Stimulated activated CD4-positive, alpha-beta T cell treated with anti-CD3 and anti-CD28 coated beads, Interleukin-12 subunit alpha, Interleukin-12 subunit beta, amount 100 ng/mL, for 24 hours (primary cell): ENCODE data around the gene ECHS1.
"Not testable (repeated sequence)": the region's sequence is repeated elsewhere in the genome, so short reads cannot be mapped to it uniquely, and the experiment has no call there.

Source experiments
- DNase-seq, 2 experiments: peaks; one replicate each; pipeline ENCODE4 v3.0.0-alpha.2; 2020; ENCODE audit warnings: low read depth in 2 of 2

Gene ECHS1

DNA sequence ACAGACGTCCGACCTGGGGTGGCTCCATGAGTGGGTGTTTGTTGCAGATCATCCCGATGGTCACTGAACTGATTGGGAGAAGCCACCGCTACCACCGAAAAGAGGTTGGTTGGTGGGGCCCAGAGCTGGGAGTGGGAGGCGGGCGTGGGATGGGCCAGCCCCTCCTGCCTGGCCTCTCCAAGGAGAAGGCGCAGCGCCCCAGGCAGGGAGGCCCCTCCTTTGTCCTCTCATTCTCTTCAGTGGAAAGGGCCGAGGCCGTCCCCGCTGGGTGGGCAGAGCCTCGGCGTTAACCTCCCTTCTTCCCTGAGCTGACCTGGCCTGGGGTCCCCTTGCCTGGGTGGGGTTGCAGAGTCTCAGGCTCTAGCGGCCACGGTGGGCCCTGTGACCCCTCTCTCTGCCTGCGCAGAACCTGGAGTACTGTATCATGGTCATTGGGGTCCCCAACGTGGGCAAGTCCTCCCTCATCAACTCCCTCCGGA lies 26.0 kb upstream of the ECHS1 start:
- DNase-seq, result no peak

DNA sequence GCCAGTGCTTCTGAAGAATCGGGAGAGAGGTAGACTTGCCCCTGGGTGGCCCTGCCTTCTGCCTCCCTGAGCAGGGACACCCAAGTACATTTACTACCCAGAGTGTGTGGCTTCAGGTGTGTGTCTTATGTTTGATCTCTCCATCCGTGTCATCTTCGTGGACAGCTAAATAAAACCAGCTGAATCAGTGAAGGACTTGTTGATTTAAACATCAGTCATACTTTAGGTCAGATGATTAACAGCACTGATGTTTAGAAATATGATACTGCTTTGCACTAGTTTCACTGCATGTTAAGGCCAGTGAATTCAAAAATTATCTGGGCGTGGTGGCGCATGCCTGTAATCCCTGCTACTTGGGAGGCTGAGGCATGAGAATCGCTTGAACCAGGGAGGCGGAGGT lies 24.8 kb upstream of the ECHS1 start:
- DNase-seq, result no peak

DNA sequence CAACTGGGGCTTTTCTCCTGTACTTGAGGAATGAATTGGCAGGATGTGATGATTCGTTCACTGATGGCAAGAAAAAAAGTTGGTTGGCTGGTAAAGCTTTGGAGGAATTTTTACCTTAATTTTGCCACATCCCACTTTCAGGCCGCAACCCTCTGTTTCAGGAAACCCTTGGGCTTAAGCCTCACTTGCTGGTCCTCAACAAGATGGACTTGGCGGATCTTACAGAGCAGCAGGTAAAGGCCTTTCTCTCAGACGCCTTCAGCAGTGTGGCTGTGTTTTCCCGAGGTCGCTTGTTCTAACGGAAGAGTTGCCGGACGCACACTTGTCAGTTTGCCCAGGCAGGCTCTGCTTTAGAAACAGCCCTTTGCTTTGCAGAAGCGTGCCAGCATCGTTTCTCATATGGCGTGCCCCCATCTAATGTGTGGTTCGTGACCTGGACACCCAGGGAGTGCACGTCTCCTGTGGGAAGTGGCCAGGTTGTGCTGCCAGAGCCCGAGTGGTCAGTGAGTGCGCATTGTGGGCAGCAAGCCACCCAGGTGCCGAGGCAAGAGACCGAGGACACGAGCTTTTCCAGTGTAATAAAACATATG lies 23.0 kb upstream of the ECHS1 start:
- no peak for DNase-seq

DNA sequence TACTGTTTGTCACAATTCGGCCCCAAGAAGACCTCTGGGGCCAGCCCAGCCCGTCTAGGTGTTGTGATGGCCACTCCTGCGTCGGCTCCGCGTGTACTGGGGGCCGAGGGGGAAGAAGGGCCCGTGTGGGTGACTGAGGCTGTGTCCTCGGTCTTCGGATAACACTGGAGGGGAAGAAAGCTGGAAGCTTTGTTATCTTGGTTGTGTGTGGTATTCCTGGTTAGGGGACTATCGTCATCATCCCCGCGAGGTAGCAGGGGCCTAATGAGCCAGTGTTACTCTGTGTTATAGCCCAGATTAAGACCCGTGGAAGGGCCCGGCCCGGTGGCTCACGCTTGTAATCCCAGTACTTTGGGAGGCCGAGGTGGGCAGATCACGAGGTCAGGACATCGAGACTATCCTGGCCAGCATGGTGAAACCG lies 21.7 kb upstream of the ECHS1 start:
- DNase-seq, result no peak

DNA sequence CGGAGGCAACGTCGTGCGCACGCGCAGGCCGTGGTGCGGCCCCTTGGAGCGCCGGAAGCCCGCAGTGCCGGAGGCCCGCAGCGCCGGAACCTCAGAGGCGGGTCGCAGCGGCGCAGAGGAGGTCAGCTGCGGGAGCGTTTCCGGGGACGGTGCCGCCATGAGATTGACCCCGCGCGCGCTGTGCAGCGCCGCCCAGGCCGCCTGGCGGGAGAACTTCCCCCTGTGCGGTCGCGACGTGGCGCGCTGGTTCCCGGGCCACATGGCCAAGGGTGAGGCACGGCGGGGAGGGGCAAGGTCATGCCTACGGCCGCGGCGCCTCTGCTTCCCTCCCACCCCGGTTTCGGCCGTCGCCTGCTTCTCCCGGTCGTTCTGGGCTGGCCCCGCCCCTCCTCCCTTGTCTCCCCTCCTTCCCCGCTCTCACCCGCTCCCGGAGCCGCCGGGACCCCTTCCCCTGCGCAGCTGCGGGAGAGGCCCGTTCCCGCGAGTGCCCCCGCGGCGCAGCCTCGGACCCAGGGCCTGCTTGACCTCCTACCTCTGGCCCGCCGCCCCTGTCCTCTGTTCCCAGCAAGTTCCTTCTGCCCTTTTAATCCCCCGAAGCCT lies 21.0 kb upstream of the ECHS1 start, which contains the start of gene MTG1:
Gene MTG1 (plus strand): TSS at position 94 of the 600 bp plus-strand sequence. CDS start 64 bp downstream, at position 158.
- DNase-seq, result peak; percentile 90 to 93

DNA sequence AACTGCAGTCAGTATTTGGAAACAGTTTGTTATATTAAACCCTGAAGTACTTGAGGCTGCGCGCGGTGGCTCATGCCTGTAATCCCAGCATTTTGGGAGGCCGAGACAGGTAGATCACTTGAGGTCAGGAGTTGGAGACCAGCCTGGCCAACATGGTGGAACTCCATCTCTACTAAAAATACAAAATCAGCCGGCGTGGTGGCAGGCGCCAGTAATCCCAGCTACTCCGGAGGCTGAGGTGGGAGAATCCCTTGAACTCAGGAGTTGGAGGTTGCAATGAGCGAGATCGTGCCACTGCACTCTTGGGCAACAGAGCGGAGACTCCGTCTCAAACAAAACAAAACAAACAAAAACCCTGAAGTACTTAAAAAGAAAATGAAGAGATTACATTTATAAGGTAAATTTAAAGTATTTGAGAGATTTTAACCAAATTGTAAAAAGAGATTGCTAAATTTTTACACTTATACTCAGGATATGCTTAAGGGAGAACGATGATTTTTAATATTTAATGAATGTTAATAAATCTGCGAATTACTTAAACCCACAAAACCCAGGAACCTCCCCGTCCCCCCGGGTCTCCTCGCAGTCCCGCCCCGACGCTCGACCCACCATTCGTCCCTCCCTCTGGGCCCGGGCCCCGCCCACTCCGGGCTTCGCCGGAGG lies 20.4 kb upstream of the ECHS1 start:
- no peak for DNase-seq

DNA sequence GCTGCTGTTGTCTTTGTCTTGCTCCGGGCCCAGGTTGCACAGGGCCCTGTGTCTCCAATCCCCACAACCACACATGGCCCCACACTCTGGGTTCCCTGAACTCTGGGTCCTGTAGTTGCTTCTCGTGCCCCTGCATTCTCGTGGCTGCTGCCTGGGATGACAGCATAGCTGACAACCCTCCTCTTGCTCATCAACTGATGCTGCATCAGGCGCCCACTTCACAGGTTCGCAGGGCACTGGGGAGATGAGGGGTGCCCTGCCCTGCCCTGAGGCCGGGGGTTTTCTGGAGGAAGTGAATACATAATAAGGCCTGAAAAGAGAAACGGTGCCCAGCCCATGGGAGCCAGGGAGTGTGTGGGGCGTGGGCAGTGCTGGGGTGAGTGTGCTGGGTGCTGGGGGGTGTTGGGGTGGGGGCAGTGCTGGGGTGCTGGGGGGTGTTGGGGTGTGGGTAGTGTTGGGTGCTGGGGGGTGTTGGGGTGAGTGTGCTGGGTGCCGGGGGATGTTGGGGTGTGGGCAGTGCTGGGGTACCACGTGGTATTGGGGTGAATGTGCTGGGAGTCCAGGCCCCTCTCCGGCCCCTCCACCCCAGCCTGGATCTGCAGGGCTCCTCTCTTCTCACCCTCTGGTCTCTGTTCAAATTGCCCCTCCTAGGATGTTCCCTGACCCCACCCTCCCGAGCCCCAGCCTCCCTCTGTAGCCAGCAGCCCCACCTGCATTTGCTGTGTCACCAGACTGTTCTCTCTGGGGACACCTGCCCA lies 18.8 kb upstream of the ECHS1 start:
- no peak for DNase-seq

DNA sequence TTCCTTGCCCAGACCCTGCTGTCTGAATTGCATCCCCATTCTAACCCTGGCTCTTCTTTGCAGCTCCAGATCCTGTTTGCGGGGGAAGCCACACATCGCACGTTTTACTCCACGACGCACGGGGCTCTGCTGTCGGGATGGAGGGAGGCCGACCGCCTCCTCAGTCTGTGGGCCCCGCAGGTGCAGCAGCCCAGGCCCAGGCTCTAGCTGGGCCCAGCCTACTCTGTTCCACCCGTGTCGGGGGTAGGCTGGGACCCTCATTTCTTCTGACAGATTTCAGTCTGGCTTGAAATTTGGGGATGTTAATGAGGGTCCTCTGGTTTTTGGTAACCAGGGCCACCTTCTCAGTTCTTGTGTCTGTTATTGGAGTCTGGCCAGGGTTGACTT lies 18.1 kb upstream of the ECHS1 start:
- DNase-seq, result no peak

DNA sequence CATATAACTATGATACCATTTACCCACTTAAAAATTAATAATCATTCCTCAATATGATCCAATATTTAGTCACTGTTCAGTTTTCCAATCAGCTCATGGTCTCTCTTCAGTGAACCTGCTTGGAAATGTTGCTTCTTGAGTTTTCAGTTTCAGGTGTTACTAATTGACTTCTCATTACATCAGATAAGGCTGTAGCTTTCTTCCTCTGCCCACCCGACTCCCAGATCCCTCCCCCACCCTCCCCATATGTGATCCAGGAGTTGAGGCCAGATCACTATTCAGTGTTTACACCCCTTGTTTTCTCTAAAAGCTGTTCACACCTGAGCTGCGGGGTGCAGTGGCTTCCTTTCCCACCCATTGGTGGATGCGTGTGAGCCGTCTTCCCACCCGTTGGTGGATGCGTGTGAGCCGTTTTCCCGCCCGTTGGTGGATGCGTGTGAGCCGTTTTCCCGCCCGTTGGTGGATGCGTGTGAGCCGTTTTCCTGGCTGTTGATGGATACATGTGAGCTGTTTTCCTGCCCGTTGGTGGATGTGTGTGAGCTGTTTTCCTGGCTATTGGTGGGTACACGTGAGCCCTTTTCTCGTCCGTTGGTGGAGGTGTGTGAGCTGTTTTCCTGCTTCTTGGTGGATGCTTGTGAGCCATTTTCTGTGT lies 17.6 kb upstream of the ECHS1 start:
- no peak for DNase-seq

DNA sequence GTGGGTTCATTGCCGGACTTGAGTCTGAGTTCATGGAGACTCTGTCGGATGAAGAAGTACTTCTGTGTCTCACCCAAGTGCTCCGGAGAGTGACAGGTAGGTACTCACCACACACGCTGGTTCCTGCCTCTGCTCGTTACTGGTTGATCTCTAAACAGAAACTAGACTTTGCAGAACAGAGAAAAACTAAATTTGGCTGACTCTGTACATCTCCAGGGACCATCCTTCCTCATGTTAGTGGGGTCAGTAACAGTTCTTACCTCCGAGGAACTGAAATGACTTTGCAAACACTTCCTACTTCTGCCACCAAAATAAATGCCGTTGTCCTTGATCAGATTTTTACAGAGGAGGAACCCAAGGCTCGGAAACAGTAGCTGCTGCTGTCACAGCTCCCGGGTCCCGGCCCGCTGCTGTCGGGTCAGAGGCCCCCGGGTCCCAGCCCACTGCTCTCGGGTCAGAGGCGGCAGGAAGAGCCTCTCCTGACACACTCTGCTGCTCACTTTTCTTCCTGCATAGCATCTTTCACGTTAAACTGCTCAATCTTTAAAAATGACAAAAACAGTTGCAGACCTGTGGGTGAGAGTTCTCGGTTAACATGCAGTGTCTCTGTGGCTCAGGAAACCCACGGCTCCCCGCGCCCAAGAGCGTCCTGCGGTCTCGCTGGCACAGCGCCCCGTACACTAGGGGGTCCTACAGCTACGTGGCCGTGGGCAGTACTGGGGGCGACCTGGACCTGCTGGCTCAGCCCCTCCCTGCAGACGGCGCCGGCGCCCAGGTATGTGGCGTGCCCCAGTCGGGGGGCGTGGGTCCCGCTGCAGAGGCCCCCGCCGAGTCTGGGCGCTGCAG lies 16.0 kb upstream of the ECHS1 start:
- DNase-seq, result no peak

DNA sequence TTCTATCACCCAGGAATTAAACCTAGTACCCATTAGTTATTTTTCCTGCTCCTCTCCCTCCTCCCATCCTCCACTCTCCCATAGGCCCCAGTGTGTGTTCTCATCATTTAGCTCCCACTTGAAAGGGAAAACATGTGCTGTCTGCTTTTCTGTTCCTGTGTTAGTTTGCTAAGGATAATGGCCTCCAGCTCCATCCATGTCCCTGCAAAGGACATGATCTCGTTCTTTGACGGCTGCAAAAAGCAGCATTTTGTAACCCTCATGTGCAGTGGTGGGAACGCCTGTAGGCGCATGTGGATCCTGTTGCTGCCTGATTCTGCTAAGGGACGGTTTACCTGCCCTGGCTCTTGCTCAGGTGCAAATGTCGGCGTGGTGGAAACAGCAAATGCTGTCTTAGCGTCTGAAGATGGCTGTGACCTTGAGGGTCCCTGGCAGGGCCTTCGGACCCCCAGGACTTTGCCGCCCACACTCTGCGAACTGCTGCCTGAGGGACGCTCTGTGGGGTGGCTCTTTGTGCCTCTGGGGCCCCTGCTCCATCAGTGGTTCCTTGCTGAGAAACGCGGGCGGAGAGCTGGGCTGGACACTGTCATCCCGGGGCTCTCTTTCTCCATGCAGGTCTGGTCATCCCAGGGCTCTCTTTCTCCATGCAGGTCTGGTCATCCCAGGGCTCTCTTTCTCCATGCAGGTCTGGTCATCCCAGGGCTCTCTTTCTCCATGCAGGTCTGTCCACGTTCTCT lies 15.2 kb upstream of the ECHS1 start:
- DNase-seq, result no peak

DNA sequence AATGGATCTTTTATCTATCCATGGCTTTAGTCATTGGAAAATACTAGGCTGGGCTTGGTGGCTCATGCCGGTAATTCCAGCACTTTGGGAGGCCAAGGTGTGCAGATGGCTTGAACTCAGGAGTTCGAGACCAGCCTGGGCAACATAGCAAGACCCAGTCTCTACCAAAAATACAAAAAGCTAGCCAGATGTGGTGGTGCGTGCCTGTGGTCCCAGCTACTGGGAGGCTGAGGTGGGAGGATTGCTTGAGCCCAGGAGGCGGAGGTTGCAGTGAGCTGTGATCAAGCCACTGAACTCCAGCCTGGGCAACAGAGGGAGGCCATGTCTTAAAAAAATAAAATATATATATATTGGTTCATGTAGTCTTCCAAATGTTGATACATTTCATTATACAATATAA lies 13.8 kb upstream of the ECHS1 start:
- DNase-seq, result not testable (repeated sequence)

DNA sequence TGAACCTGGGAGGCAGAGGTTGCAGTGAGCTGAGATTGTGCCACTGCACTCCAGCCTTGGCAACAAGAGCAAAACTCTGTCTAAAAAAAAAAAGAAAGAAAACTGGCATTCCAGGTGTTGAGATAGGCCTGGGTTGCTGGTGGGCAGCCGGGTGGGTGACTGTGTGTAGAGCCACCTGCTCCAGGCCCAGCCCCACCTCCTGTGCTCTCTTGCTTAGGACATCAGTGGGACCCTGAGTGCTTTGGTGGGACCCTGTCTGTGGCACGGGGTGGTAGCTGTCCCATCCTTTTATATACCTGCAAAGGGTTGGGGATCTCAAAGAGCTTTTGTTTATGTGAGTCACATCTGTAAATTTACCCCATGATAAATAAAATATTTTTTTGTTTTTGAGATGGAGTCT lies 12.1 kb upstream of the ECHS1 start:
- no peak for DNase-seq

DNA sequence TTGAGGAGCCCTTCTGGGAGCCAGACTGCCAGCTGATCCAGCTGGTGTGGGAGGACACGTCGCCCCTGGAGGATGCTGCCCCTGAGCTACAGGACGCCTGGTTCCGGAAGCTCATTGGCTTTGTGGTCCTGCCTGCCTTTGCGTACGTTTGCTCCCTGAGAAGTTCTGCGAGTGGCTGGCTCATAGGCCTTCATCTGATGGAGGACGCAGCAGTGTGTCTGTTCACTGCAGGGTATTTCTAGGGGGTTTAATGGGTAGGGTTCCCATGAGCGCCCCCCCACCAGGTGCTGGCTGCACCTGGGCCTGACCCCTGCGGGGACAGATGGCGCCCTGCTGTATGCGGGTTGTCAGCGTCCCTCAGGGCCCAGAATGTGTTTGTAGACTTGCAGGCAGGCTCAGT lies 10.9 kb upstream of the ECHS1 start:
- no peak for DNase-seq

DNA sequence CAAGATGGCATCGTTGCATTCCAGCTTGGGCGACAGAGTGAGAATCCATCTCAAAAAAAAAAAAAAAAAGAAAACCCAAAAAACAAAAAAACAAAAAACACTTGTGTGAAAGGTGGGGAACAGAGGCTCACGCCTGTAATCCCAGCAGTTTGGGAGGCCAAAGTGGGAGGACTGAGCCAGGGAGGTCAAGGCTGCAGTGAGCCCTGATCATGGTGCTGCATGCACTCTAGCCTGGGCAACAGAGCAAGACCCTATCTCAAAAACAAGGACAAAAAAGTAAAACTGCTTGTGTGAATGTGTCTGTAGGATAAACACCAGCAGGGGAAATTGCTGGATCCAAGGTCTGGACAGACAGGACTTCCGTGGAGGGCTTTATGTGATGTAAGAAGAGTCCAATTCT lies 10.4 kb upstream of the ECHS1 start:
- DNase-seq, result no peak

DNA sequence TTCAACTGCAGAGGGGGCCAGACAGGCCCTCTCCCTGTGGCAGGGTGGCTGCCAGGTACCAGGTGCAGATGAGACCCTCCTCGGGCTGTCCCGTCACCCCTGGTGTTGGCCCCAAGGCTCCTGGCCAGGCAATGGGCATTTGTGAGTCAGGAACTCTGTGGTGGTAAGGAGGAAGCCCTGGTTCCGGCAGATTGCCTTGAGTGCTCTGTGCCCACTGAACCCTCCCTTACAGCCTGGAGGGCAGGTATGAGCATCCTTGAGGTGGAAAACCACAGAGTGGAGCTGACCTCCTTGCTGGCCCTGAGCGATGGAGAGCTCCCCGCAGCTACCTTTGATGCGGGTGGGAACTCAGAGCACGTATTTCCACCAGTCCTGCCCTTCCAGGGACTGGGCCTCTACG lies 7.9 kb upstream of the ECHS1 start:
- no peak for DNase-seq

DNA sequence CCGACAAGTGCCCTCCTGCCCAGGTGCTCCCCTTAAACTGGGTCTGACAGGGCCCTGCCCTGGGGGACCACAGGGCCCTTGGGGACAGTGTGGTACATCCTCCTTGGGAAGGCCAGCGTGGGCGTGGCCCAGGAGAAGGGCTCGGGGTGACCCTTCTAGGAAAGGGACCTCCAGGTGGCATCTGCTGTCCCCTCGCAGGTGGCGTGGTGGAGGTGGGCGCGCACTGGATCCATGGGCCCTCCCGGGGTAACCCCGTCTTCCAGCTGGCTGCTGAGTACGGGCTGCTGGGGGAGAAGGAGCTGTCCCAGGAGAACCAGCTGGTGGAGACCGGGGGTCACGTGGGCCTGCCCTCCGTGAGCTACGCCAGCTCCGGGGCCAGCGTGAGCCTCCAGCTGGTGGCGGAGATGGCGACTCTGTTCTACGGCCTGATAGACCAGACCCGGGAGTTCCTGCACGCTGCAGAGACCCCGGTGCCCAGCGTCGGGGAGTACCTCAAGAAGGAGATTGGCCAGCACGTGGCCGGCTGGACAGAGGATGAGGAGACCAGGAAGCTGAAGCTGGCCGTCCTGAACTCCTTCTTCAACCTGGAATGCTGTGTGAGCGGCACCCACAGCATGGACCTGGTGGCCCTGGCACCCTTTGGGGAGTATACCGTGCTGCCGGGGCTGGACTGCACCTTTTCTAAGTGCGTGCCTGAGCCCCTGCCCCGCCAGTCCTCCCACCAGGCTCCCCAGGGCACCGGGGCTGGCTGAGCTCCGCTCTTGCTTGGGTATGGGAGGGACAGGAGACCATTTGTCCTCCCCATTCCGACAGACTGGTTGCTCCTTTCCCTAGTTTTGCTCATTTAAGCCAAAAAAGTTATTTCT lies 6.9 kb upstream of the ECHS1 start:
- no peak for DNase-seq

DNA sequence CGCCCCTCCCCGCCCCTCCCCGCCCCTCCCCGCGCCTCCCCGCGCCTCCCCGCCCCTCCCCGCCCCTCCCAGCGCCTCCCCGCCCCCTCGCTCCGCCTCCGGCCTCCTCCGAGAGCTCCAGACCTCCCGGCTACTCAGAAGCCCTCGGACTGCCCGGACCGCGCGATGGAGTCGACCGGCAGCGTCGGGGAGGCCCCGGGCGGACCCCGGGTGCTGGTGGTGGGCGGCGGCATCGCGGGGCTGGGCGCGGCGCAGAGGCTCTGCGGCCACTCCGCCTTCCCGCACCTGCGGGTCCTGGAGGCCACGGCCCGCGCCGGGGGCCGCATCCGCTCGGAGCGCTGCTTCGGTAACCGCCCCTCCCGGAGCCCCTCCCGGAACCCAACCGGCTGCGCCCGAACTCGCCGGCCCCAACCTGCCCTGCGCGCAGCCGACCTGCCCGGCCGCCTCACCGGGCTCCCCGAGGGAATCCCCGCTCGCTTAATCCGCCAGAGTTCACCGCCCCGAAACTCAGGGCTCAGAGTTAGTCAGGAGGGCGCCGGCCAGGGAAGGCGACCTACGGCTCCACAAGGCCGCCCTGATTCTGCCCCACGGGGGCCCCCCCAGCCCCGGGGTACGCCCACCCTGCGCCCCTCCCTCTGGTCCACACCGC lies 6.1 kb upstream of the ECHS1 start, which contains the start of gene PAOX:
Gene PAOX (plus strand): TSS at position 111 of the 649 bp plus-strand sequence. CDS start 55 bp downstream, at position 166.
- DNase-seq, result no peak
